ENCODE measurements around the gene CCDC146. TPM values are rescaled to one million over a fixed set of nuclear protein-coding genes. Genes with fewer than 3 reads are reported as not detected.

Gene CCDC146
- total RNA-seq, 4 donors from 2014 or later, result 35.9 to 51.3 (median 44.3) TPM

- intact Hi-C loops (cut with DNase I), result no loop called here
- Histone ChIP-seq H3K9me3 (no peaks in the 10 kb centered on the region), H3K36me3 (no peaks in the 10 kb centered on the region), H3K27ac (peak overlapping the region in 2 of 3 donors; percentile 3 to 38), H3K4me3 (replicated peaks in 1 of 3) (no peak overlapping the region), H3K4me1 (peaks cover 19 to 27% of the 10 kb centered on the region in 2 donors), H3K27me3 (no peaks in the 10 kb centered on the region)
- DNase-seq, result no peak
- TF ChIP-seq CTCF (IDR thresholded peaks at IDR 0.05) (no peak), POLR2A (IDR thresholded peaks at IDR 0.05) (no peak)
- 53 to 56% methylated on average over 4 of the region's 4 CpGs for WGBS, 2 donors
These were observed 153.7 kb downstream of the CCDC146 start for GRCh38 chr7:77276120-77276519.

- peak overlapping the region; percentile 63 to 95 (median 88) for H3K27ac ChIP-seq
- no peak for TF ChIP-seq CTCF (IDR thresholded peaks at IDR 0.05)
- TF ChIP-seq POLR2A (IDR thresholded peaks at IDR 0.05), result peak in 1 of 2 donors; percentile 12
These were observed 159.5 kb downstream of the CCDC146 start for GRCh38 chr7:77281780-77282478.

GRCh38 chr7:77282897-77283296, 160.5 kb downstream of the CCDC146 start:
- H3K36me3 ChIP-seq, result peaks cover 0 to 1% of the 10 kb centered on the region in 2 donors
- DNase-seq, result no peak
- TF ChIP-seq POLR2A (IDR thresholded peaks at IDR 0.05), result no peak
- TF ChIP-seq CTCF (IDR thresholded peaks at IDR 0.05), result no peak
- intact Hi-C loops (cut with DNase I), result no loop called here
- WGBS, 2 donors, result 12 to 15% methylated on average over 1 of the region's 1 CpG
- no peaks in the 10 kb centered on the region for H3K27me3 ChIP-seq
- no peaks in the 10 kb centered on the region for H3K9me3 ChIP-seq
- peak overlapping the region; percentile 63 to 95 (median 88) for H3K27ac ChIP-seq
- H3K4me1 ChIP-seq, result peaks cover 33 to 49% of the 10 kb centered on the region in 2 donors
- peak overlapping the region in 1 of 3 donors; percentile 8 for H3K4me3 ChIP-seq (replicated peaks in 1 of 3)

More at GRCh38 chr7:77281780-77282478, 159.5 kb downstream of the CCDC146 start:
- peak; percentile 86 to 87 for DNase-seq
- WGBS, 2 donors, result 22 to 27% methylated on average over 3 of the region's 3 CpGs
- H3K36me3 ChIP-seq, result no peaks in the 10 kb centered on the region
- H3K4me1 ChIP-seq, result peaks cover 33 to 44% of the 10 kb centered on the region in 2 donors
- no peak overlapping the region for H3K4me3 ChIP-seq (replicated peaks in 1 of 3)
- intact Hi-C loops (cut with DNase I), result no loop called here
- H3K27me3 ChIP-seq, result no peaks in the 10 kb centered on the region
- no peaks in the 10 kb centered on the region for H3K9me3 ChIP-seq

- no peaks in the 10 kb centered on the region for H3K27me3 ChIP-seq
- WGBS, 2 donors, result 42 to 68% methylated on average over 4 of the region's 4 CpGs
- TF ChIP-seq POLR2A (IDR thresholded peaks at IDR 0.05) (no peak), CTCF (IDR thresholded peaks at IDR 0.05) (no peak)
- intact Hi-C loops (cut with DNase I), result no loop called here
- H3K4me3 ChIP-seq (replicated peaks in 1 of 3), result no peak overlapping the region
- peak in 1 of 2 donors; percentile 16 for DNase-seq
- H3K27ac ChIP-seq, result peak overlapping the region; percentile 63 to 95 (median 88)
- H3K9me3 ChIP-seq, result no peaks in the 10 kb centered on the region
- H3K36me3 ChIP-seq, result peaks cover 0 to 13% of the 10 kb centered on the region in 2 donors
- H3K4me1 ChIP-seq, result peaks cover 36 to 56% of the 10 kb centered on the region in 2 donors
These were observed 161.6 kb downstream of the CCDC146 start for GRCh38 chr7:77284005-77284404.

GRCh38 chr7:77284616-77285015, 162.2 kb downstream of the CCDC146 start:
- Histone ChIP-seq H3K4me3 (replicated peaks in 1 of 3) (no peak overlapping the region), H3K4me1 (peaks cover 36 to 57% of the 10 kb centered on the region in 2 donors), H3K27me3 (no peaks in the 10 kb centered on the region), H3K36me3 (peaks cover 0 to 14% of the 10 kb centered on the region in 2 donors), H3K27ac (peak overlapping the region in 1 of 3 donors; percentile 4), H3K9me3 (no peaks in the 10 kb centered on the region)
- WGBS, 2 donors, result 51 to 60% methylated on average over 2 of the region's 2 CpGs
- no peak for DNase-seq
- intact Hi-C loops (cut with DNase I), result no loop called here
- TF ChIP-seq POLR2A (IDR thresholded peaks at IDR 0.05) (no peak), CTCF (IDR thresholded peaks at IDR 0.05) (no peak)
